HCT116 (cell line): ENCODE measurements around the gene EP400. TPM values are rescaled to one million over a fixed set of nuclear protein-coding genes. Genes with fewer than 3 reads are reported as not detected.

Source experiments
- ATAC-seq: fragments of 200-7000 bp; cut with Tn5 transposase; 2 replicates; pipeline ENCODE4 v1.9.1; 2020; ENCODE audit warnings: mild to moderate bottlenecking, moderate library complexity
- BruUV-seq: library from RNA; stranded (reverse); fragments of 400-500 nt; replicated peaks from 2 replicates; lab custom pipeline; 2021; lab: Mats Ljungman, UMichigan
- CTCF ChIA-PET: fragments of 300-600 bp; sonication (Branson Sonifier 250); formaldehyde crosslinking; loops from one replicate; lab custom pipeline; 2021; ENCODE audit warnings: antibody characterized with exemption; lab: Charles Lee
- POLR2A ChIA-PET: fragments of 300-600, 350-600 bp; sonication (Branson Sonifier 250); formaldehyde crosslinking; loops from one replicate; lab custom pipeline; 2021; ENCODE audit warnings: antibody characterized with exemption; lab: Charles Lee
- RAD21 ChIA-PET, 2 experiments: fragments of 300-600 bp; sonication (Branson Sonifier 250); formaldehyde crosslinking; loops; one replicate each; lab custom pipeline; 2023; ENCODE audit warnings: low total read pairs in 2 of 2; ENCODE audit not compliant: uncharacterized antibody in 2 of 2, unreplicated experiment in 2 of 2, low non-redundant PET in 1 of 2; lab: Charles Lee
- DNase-seq: peaks from one replicate; pipeline ENCODE4 v3.0.0-alpha.2; 2010; ENCODE audit warnings: low read depth, low spot score
- H2AFZ ChIP-seq: fragments of 200-600 bp; shearing (Covaris generic), sonication (generic); 2 replicates; pipeline ENCODE4 v1.6.1; 2017; ENCODE audit warnings: low read depth, mixed run types, mixed read lengths, antibody characterized with exemption, low read length; ENCODE audit not compliant: poor library complexity, severe bottlenecking
- H3K27ac ChIP-seq: 2 replicates; pipeline ENCODE4 v1.5.1; 2012; ENCODE audit warnings: low read depth, low read length
- H3K27me3 ChIP-seq: fragments of 200-600 bp; sonication (generic); 2 replicates; pipeline ENCODE4 v1.6.1; 2016; ENCODE audit warnings: mixed run types, low read length, mixed read lengths; ENCODE audit not compliant: insufficient read depth
- H3K36me3 ChIP-seq, 2 experiments: fragments of 200-500 bp in 1 of 2; fragments of 200-600 bp in 1 of 2; sonication (Bioruptor generic) in 1 of 2; sonication (generic) in 1 of 2; 2 replicates each; pipeline versions ENCODE4 v1.5.1 to v1.6.1; 2014 to 2016; ENCODE audit warnings: low read length in 2 of 2, inconsistent platforms in 1 of 2, mixed read lengths in 1 of 2, mixed run types in 1 of 2; ENCODE audit not compliant: insufficient read depth in 2 of 2, control insufficient read depth in 1 of 2
- H3K4me1 ChIP-seq, 2 experiments: fragments of 200-600 bp in 1 of 2; sonication (generic) in 1 of 2; 2 replicates each; pipeline versions ENCODE4 v1.5.1 to v1.6.1; 2012 to 2017; ENCODE audit warnings: low read length in 2 of 2, inconsistent platforms in 1 of 2, mild to moderate bottlenecking in 1 of 2, mixed read lengths in 1 of 2, mixed run types in 1 of 2, moderate library complexity in 1 of 2; ENCODE audit not compliant: insufficient read depth in 2 of 2, control insufficient read depth in 1 of 2
- H3K4me2 ChIP-seq: fragments of 200-600 bp; sonication (generic); 2 replicates; pipeline ENCODE4 v1.6.1; 2017; ENCODE audit warnings: mixed run types, low read length, mixed read lengths
- H3K4me3 ChIP-seq, 2 experiments: fragments of 200-600 bp in 1 of 2; sonication (generic) in 1 of 2; replicated peaks in 1 of 2; 2 replicates each; pipeline ENCODE4 v1.5.1; 2011 to 2016; ENCODE audit warnings: low read length in 2 of 2, control low read depth in 1 of 2, low read depth in 1 of 2, mild to moderate bottlenecking in 1 of 2, mixed read lengths in 1 of 2, mixed run types in 1 of 2
- H3K79me2 ChIP-seq: fragments of 200-600 bp; sonication (generic); 2 replicates; pipeline ENCODE4 v1.6.1; 2017; ENCODE audit warnings: mild to moderate bottlenecking, mixed run types, low read length, moderate library complexity, mixed read lengths; ENCODE audit not compliant: insufficient read depth
- H3K9ac ChIP-seq: fragments of 200-600 bp; sonication (generic); 2 replicates; pipeline ENCODE4 v1.6.1; 2016; ENCODE audit warnings: low read length, mixed read lengths
- H3K9me2 ChIP-seq: fragments of 200-600 bp; sonication (generic), shearing (Covaris generic); 2 replicates; pipeline ENCODE4 v1.6.1; 2017; ENCODE audit warnings: mixed run types, mild to moderate bottlenecking, moderate library complexity; ENCODE audit not compliant: insufficient read depth
- H3K9me3 ChIP-seq, 2 experiments: fragments of 200-500 bp in 1 of 2; fragments of 200-600 bp in 1 of 2; sonication (Bioruptor generic) in 1 of 2; sonication (generic) in 1 of 2; 2 replicates each; pipeline ENCODE4 v1.6.1; 2014 to 2017; ENCODE audit warnings: low read length in 2 of 2, mixed read lengths in 2 of 2, inconsistent platforms in 1 of 2, low read depth in 1 of 2, mild to moderate bottlenecking in 1 of 2, mixed run types in 1 of 2, moderate library complexity in 1 of 2; ENCODE audit not compliant: control insufficient read depth in 1 of 2, insufficient read depth in 1 of 2
- H4K20me1 ChIP-seq: fragments of 200-600 bp; sonication (generic), shearing (Covaris generic); 2 replicates; pipeline ENCODE4 v1.6.1; 2017; ENCODE audit warnings: mixed run types, mild to moderate bottlenecking, moderate library complexity; ENCODE audit not compliant: insufficient read depth
- ATF3 ChIP-seq: IDR thresholded peaks from 2 replicates; pipeline ENCODE4 v1.6.1; 2012
- CEBPB ChIP-seq: IDR thresholded peaks from 2 replicates; pipeline ENCODE4 v1.6.1; 2012; ENCODE audit warnings: low read depth
- CTCF ChIP-seq, 3 experiments: fragments of 200-600 bp in 1 of 3; sonication (generic) in 1 of 3; IDR thresholded peaks in 2 of 3; conservative IDR thresholded peaks in 1 of 3; 2 replicates each; pipeline ENCODE4 v1.5.1; 2012 to 2017; ENCODE audit warnings: low read depth in 2 of 3, low read length in 2 of 3, antibody characterized with exemption in 1 of 3, borderline replicate concordance in 1 of 3, control low read depth in 1 of 3, mild to moderate bottlenecking in 1 of 3, mixed read lengths in 1 of 3, mixed run types in 1 of 3, moderate library complexity in 1 of 3; ENCODE audit not compliant: insufficient read depth in 1 of 3
- EGR1 ChIP-seq: IDR thresholded peaks from 2 replicates; pipeline ENCODE4 v1.6.1; 2012; ENCODE audit warnings: low read depth
- ELF1 ChIP-seq: IDR thresholded peaks from 2 replicates; pipeline ENCODE4 v1.6.1; 2012; ENCODE audit warnings: low read depth, borderline replicate concordance
- EZH2 ChIP-seq: fragments of 200-600 bp; sonication (generic); IDR thresholded peaks from 2 replicates; pipeline ENCODE4 v1.6.1; 2017; ENCODE audit warnings: antibody characterized with exemption, mixed run types
- FOSL1 ChIP-seq: IDR thresholded peaks from 2 replicates; pipeline ENCODE4 v1.6.1; 2012; ENCODE audit warnings: low read depth
- POLR2A ChIP-seq: IDR thresholded peaks from 2 replicates; pipeline ENCODE4 v1.7.0; 2011; ENCODE audit warnings: borderline replicate concordance; ENCODE audit not compliant: insufficient read depth, insufficient read length; ENCODE audit errors: extremely low read depth
- POLR2AphosphoS5 ChIP-seq: IDR thresholded peaks from 2 replicates; pipeline ENCODE4 v1.6.1; 2011; ENCODE audit warnings: mild to moderate bottlenecking, low read depth, low read length, moderate library complexity
- RAD21 ChIP-seq: IDR thresholded peaks from 2 replicates; pipeline ENCODE4 v1.6.1; 2012; ENCODE audit warnings: low read depth, mild to moderate bottlenecking
- SIN3A ChIP-seq: IDR thresholded peaks from 2 replicates; pipeline ENCODE4 v1.6.1; 2012; ENCODE audit warnings: low read depth
- ZBTB33 ChIP-seq: IDR thresholded peaks from 2 replicates; pipeline ENCODE4 v1.6.1; 2011; ENCODE audit warnings: mild to moderate bottlenecking, low read length, moderate library complexity; ENCODE audit not compliant: insufficient replicate concordance; ENCODE audit errors: extremely low read depth
- ZFX ChIP-seq: fragments of 450-650 bp; IDR thresholded peaks from 2 replicates; pipeline ENCODE4 v1.6.1; 2017
- ZNF274 ChIP-seq: fragments of 200-500 bp; sonication (Bioruptor generic); IDR thresholded peaks from 2 replicates; pipeline ENCODE4 v1.6.1; 2014; ENCODE audit warnings: mild to moderate bottlenecking, low read depth, low read length, inconsistent platforms
- intact Hi-C: fragments of 100-400 bp; cut with micrococcal nuclease; formaldehyde crosslinking; loops from 2 replicates; pipeline ENCODE4 v1.10.0; 2022
- total RNA-seq: library from RNA; stranded (reverse); gene quantifications from one replicate; pipeline ENCODE4 v1.2.1, GENCODE V29; 2021; ENCODE audit not compliant: unreplicated experiment

Gene EP400
- total RNA-seq, 1 experiment from 2014 or later, result 54.5 TPM

- TF ChIP-seq ZFX (no peak), SIN3A (no peak), FOSL1 (no peak), CTCF (IDR thresholded peaks at IDR 0.05 in 2 of 3, conservative IDR thresholded peaks at IDR 0.05 in 1 of 3; ENCODE audit: borderline replicate concordance in 1 of 3, insufficient read depth in 1 of 3, low read depth in 2 of 3, low read length in 2 of 3) (no peak), POLR2A (no peak), EGR1 (no peak), ZNF274 (no peak), ATF3 (no peak)
These were observed 45.4 kb upstream of the EP400 start for GRCh38 chr12:131904346-131904745.

GRCh38 chr12:131905081-131905629, 44.6 kb upstream of the EP400 start:
- Histone ChIP-seq H2AFZ (no peak overlapping the region), H3K4me3 (no peak overlapping the region), H3K36me3 (no peaks in the 10 kb centered on the region; a peak in 1 of 4 replicates), H3K9me3 (no peaks in the 10 kb centered on the region), H3K4me2 (no peak overlapping the region), H3K79me2 (no peaks in the 10 kb centered on the region), H3K9me2 (no peaks in the 10 kb centered on the region), H4K20me1 (no peaks in the 10 kb centered on the region), H3K27ac (no peak overlapping the region), H3K27me3 (no peaks in the 10 kb centered on the region), H3K9ac (no peak overlapping the region), H3K4me1 (peaks cover 3 to 13% of the 10 kb centered on the region in 2 experiments; a peak in 3 of 4 replicates)
- ATAC-seq, result no peak
- CTCF ChIA-PET, result no interaction called here
- POLR2A ChIA-PET, result no interaction called here
- no peak for DNase-seq
- RAD21 ChIA-PET, result no interaction called here
- BruUV-seq, result no TSS peak
- intact Hi-C loops, result no loop called here
- TF ChIP-seq POLR2A (no peak), EZH2 (no peak), CEBPB (no peak), RAD21 (no peak), ZBTB33 (no peak), SIN3A (no peak), ELF1 (no peak), POLR2AphosphoS5 (no peak), CTCF (IDR thresholded peaks at IDR 0.05 in 2 of 3, conservative IDR thresholded peaks at IDR 0.05 in 1 of 3; ENCODE audit: borderline replicate concordance in 1 of 3, insufficient read depth in 1 of 3, low read depth in 2 of 3, low read length in 2 of 3) (no peak)

More at GRCh38 chr12:131904346-131904745, 45.4 kb upstream of the EP400 start:
- H3K9me2 ChIP-seq, result no peaks in the 10 kb centered on the region
- peaks cover 7 to 16% of the 10 kb centered on the region in 2 experiments; a peak in 3 of 4 replicates for H3K4me1 ChIP-seq
- CTCF ChIA-PET, result no interaction called here
- H3K27me3 ChIP-seq, result no peaks in the 10 kb centered on the region
- no peaks in the 10 kb centered on the region for H3K9me3 ChIP-seq
- H3K79me2 ChIP-seq, result no peaks in the 10 kb centered on the region
- H3K36me3 ChIP-seq, result no peaks in the 10 kb centered on the region; a peak in 1 of 4 replicates
- intact Hi-C loops, result no loop called here
- ATAC-seq, result no peak
- H4K20me1 ChIP-seq, result no peaks in the 10 kb centered on the region
- H3K27ac ChIP-seq, result no peak overlapping the region
- H3K9ac ChIP-seq, result no peak overlapping the region
- H2AFZ ChIP-seq, result no peak overlapping the region
- DNase-seq, result no peak
- no TSS peak for BruUV-seq
- no peak overlapping the region for H3K4me3 ChIP-seq
- POLR2A ChIA-PET, result no interaction called here
- H3K4me2 ChIP-seq, result no peak overlapping the region
- RAD21 ChIA-PET, result no interaction called here
